ENCODE measurements around the gene SPINK1.
A peak's percentile ranks its signal among the peaks of the same experiment; 100 is the strongest.
"Not testable (repeated sequence)": the region's sequence is repeated elsewhere in the genome, so short reads cannot be mapped to it uniquely, and the experiment has no call there.

SPINK1 gene

DNA sequence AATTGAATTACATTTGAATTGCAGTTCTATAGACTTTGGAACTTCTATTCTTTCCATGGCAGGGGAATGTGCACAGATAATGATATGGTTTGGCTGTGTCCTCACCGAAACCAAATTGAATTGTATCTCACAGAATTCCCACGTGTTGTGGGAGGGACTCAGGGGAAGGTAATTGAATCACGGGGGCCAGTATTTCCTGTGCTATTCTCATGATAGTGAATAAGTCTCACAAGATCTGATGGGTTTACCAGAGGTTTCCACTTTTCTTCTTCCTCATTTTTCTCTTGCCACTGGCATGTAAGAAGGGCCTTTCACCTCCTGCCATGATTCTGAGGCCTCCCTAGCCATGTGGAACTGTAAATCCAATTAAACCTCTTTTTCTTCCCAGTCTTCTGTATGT, 28.3 kb downstream of the SPINK1 start:
- H3K27me3 ChIP-seq (ENCODE audit: control insufficient read depth, insufficient read depth, low read length): peaks cover 15% of the 10 kb centered on the region
- not testable (repeated sequence) for H3K4me3 ChIP-seq (ENCODE audit: low read length); H3K9me3 ChIP-seq (replicated peaks; ENCODE audit: low read length); H3K4me2 ChIP-seq (ENCODE audit: low read length); H3K36me3 ChIP-seq (ENCODE audit: insufficient read depth, low read length); H3K4me1 ChIP-seq (ENCODE audit: control insufficient read depth, insufficient read depth, low read length); H3K9ac ChIP-seq (ENCODE audit: low read depth, low read length)

DNA sequence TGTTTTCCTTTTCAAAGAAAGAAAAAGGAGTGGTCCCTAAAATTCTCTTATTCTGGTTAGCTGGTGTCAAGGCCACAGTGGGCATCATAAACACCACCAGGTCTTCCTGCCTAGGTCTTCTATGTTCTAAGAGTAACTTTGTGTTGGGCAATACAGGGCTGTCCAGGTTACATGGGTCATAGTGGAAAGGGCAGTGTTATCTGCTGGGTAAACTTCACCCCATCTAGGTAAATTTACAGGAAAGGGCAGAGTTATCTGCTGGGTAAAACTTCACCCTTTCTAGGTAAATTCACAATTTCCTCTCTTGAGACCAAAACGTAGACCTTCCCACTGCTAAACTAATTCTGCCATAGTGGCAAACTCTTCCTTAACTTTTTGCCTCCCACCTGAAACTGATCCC, 30.0 kb downstream of the SPINK1 start:
- no peak overlapping the region for H3K9ac ChIP-seq (ENCODE audit: low read depth, low read length)
- H3K4me1 ChIP-seq (ENCODE audit: control insufficient read depth, insufficient read depth, low read length): peaks cover 4% of the 10 kb centered on the region
- no peak overlapping the region for H3K4me3 ChIP-seq (ENCODE audit: low read length)
- H3K36me3 ChIP-seq (ENCODE audit: insufficient read depth, low read length): no peaks in the 10 kb centered on the region
- no peak overlapping the region for H3K4me2 ChIP-seq (ENCODE audit: low read length)
- peaks cover 21% of the 10 kb centered on the region for H3K27me3 ChIP-seq (ENCODE audit: control insufficient read depth, insufficient read depth, low read length)
- no peaks in the 10 kb centered on the region for H3K9me3 ChIP-seq (replicated peaks; ENCODE audit: low read length)

DNA sequence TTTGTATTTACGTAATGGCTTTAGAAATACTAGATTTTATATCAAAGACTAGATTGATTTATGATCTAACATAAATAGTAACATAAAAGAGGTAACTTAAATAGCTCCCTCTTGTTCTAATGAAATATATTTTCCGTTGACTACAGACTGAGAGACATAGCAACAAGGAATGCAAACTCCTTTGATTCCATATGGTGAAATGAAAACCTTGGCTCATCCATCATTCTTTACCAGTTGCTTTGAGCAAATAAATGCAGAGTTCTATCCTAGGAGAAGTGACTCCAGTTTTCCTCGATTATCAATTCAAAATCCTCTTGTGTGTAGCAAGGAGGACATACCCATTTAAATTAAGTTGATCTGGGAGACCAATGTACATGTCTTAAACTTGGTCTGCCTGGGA, 31.0 kb downstream of the SPINK1 start:
- no peak overlapping the region for H3K4me2 ChIP-seq (ENCODE audit: low read length)

DNA sequence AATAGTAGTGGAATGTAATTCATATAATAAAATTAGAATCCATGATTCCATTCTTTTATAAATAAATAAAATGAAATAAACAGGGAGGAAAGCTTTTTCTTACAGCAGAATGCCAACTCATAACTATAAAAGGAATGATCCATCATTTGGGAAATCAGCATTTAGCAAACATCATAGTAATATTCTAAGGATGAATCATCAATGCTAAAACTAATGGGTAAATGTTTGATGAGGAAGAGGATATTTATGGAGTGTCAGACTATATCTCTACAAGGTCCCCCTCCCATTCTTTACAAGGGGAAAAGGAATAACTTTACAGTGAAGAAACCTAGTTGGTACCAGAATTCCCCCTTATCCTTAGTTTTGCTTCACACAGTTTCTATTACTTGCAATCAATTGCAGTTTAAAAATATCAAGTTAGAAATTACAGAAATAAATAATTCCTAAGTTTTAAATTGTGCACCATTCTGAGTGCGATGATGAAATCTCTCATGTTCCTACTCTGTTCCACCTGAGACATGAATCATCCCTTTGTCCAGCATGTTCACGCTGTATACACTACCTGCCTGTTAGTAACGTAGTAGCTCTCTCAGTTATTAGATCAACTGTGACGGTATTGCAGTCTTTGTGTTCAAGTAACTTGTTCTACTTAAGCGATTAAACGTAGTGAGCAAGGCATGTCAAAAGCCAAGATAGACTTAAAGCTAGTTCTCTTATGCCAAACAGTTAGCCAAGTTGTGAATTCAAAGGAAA, 34.7 kb downstream of the SPINK1 start:
- peaks cover 19% of the 10 kb centered on the region for H3K27me3 ChIP-seq (ENCODE audit: control insufficient read depth, insufficient read depth, low read length)
- H3K9me3 ChIP-seq (replicated peaks; ENCODE audit: low read length): no peaks in the 10 kb centered on the region
- no peaks in the 10 kb centered on the region for H3K36me3 ChIP-seq (ENCODE audit: insufficient read depth, low read length)
- no peaks in the 10 kb centered on the region for H3K4me1 ChIP-seq (ENCODE audit: control insufficient read depth, insufficient read depth, low read length)
- no peak overlapping the region for H3K9ac ChIP-seq (ENCODE audit: low read depth, low read length)
- H3K4me3 ChIP-seq (ENCODE audit: low read length): no peak overlapping the region
- H3K4me2 ChIP-seq (ENCODE audit: low read length): no peak overlapping the region

More for the DNA sequence above, 31.0 kb downstream of the SPINK1 start:
- no peaks in the 10 kb centered on the region for H3K36me3 ChIP-seq (ENCODE audit: insufficient read depth, low read length)
- peaks cover 4% of the 10 kb centered on the region for H3K4me1 ChIP-seq (ENCODE audit: control insufficient read depth, insufficient read depth, low read length)
- no peak overlapping the region for H3K9ac ChIP-seq (ENCODE audit: low read depth, low read length)
- H3K27me3 ChIP-seq (ENCODE audit: control insufficient read depth, insufficient read depth, low read length): peaks cover 24% of the 10 kb centered on the region
- H3K9me3 ChIP-seq (replicated peaks; ENCODE audit: low read length): no peaks in the 10 kb centered on the region
- H3K4me3 ChIP-seq (ENCODE audit: low read length): no peak overlapping the region

DNA sequence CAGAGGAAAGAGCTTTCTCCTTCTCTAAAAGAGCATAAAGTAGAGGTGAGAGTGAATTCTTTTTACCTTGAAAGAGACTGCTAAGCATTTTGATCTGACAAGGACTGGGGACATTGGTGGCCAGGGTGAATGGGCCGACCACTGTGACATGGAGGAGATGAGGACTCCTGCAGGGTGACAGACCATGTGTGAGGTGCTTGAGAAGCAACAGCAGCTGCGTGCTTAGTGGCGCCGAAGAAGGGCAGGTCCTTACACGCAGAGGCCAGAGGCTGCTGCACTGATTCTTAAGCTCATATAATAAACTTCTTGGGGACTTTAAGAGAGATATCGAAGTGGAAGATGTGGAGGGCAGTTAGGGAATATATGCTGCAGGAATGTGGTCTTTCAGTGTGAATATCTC, 40.3 kb downstream of the SPINK1 start:
- no peaks in the 10 kb centered on the region for H3K9me3 ChIP-seq (replicated peaks; ENCODE audit: low read length)
- H3K4me2 ChIP-seq (ENCODE audit: low read length): no peak overlapping the region
- no peak overlapping the region for H3K4me3 ChIP-seq (ENCODE audit: low read length)
- no peak overlapping the region for H3K9ac ChIP-seq (ENCODE audit: low read depth, low read length)
- no peaks in the 10 kb centered on the region for H3K36me3 ChIP-seq (ENCODE audit: insufficient read depth, low read length)
- H3K4me1 ChIP-seq (ENCODE audit: control insufficient read depth, insufficient read depth, low read length): no peaks in the 10 kb centered on the region
- peaks cover 2% of the 10 kb centered on the region for H3K27me3 ChIP-seq (ENCODE audit: control insufficient read depth, insufficient read depth, low read length)

DNA sequence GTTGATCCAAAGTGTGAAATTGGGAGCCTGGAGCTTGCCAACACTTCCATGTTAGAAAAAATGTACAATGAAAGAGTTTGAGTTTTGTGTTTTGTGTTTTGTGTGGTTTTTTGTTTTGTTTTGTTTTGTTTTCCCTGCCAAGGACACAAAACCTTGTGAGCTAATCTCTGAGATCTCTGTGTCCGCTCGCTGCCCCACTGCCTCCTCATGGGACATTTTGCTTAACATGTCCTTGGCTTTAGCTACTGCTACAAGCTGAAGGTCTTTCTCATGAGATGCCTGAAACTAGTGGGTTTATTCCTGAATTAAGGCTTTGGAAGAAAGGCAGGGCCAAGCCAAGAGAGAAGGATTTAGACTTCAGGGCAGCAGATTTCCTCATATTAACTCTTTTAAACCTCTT, 41.7 kb downstream of the SPINK1 start:
- H3K4me1 ChIP-seq (ENCODE audit: control insufficient read depth, insufficient read depth, low read length): no peaks in the 10 kb centered on the region
- no peaks in the 10 kb centered on the region for H3K27me3 ChIP-seq (ENCODE audit: control insufficient read depth, insufficient read depth, low read length)

DNA sequence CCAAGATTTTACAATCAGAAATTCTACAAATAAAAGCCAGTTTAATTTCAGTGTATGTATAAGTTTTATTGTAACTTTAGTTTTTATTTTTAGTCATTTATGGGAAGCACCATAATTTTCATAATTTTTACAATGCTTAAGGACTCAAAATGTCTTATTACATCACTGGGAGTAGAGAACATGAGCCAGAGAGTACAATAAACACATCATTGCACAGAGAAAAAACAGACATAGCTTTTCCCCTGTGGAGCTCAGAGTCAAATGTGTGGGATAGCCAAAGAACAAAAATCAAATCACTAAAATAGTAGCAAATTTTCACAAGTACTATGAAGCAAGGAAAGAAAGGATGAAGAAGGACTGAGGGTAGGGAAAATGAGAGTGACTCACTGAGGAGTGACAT, 43.4 kb downstream of the SPINK1 start:
- Histone ChIP-seq H3K4me1 (ENCODE audit: control insufficient read depth, insufficient read depth, low read length) (no peaks in the 10 kb centered on the region), H3K36me3 (ENCODE audit: insufficient read depth, low read length) (no peaks in the 10 kb centered on the region), H3K9ac (ENCODE audit: low read depth, low read length) (no peak overlapping the region), H3K27me3 (ENCODE audit: control insufficient read depth, insufficient read depth, low read length) (no peaks in the 10 kb centered on the region), H3K4me2 (ENCODE audit: low read length) (no peak overlapping the region), H3K9me3 (replicated peaks; ENCODE audit: low read length) (no peaks in the 10 kb centered on the region), H3K4me3 (ENCODE audit: low read length) (no peak overlapping the region)

More for the DNA sequence above, 41.7 kb downstream of the SPINK1 start:
- Histone ChIP-seq H3K9ac (ENCODE audit: low read depth, low read length) (no peak overlapping the region), H3K36me3 (ENCODE audit: insufficient read depth, low read length) (no peaks in the 10 kb centered on the region), H3K4me3 (ENCODE audit: low read length) (no peak overlapping the region), H3K9me3 (replicated peaks; ENCODE audit: low read length) (no peaks in the 10 kb centered on the region), H3K4me2 (ENCODE audit: low read length) (no peak overlapping the region)

DNA sequence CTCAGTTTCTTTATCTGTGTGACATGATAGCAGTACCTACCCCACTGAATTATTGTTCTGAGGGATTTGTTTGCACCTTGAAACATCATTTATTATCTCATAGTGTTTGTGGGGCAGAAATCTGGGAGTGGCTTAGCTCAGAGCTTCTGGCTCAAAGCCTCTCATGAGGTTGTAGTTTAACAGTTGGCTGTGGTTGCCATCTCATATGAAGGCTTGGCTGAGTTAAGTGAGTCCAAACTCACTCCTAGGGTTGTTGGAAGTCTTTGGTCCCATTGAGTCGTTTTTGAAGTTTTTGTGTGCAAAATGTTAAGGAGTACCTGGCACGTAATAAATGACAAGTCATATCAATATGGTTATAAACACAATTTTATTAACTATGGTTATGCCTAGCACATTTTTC, 45.3 kb downstream of the SPINK1 start:
- H3K4me3 ChIP-seq (ENCODE audit: low read length): no peak overlapping the region
- H3K9ac ChIP-seq (ENCODE audit: low read depth, low read length): no peak overlapping the region
- no peaks in the 10 kb centered on the region for H3K4me1 ChIP-seq (ENCODE audit: control insufficient read depth, insufficient read depth, low read length)
- no peaks in the 10 kb centered on the region for H3K27me3 ChIP-seq (ENCODE audit: control insufficient read depth, insufficient read depth, low read length)
- H3K36me3 ChIP-seq (ENCODE audit: insufficient read depth, low read length): no peaks in the 10 kb centered on the region
- H3K9me3 ChIP-seq (replicated peaks; ENCODE audit: low read length): no peaks in the 10 kb centered on the region
- H3K4me2 ChIP-seq (ENCODE audit: low read length): no peak overlapping the region

DNA sequence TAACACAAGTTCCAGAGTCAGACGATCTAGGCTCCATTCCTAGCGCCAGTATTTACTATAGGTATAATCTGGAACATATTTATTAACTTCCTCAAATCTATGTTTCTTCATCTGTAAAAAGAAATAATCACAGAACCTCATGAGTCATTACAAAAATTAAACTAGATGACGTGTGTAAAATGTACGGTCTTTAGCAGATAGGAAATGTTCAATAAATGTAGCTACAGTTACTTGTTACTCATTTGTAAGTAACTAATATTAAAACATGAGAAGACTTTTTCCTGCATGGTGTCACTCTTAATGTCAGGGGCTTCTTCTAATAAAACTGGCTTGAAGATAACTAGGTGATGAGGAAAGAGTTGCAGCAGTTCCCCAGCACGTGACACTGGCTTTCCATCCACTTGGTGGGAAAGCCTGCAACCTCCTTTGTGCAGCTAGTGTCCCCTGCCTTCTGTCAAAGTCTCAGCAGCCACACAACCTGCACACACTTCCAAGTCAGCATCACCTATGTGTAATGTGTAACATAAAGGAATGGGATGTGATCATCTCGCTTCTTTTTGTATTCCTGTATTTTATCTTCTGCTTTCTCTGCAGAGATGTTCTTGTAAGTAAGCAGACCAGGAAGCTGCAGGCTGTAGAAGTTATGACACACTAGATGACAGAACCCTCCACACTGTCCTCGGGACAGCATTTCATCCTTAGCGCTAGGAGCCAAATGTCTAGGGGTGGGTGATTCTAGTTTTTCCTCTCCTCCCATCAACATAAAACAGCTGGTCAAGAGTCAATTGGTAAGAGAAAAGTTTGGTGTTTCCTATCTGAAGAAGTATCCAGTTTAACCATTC, 47.1 kb downstream of the SPINK1 start:
- no peaks in the 10 kb centered on the region for H3K9me3 ChIP-seq (replicated peaks; ENCODE audit: low read length)

DNA sequence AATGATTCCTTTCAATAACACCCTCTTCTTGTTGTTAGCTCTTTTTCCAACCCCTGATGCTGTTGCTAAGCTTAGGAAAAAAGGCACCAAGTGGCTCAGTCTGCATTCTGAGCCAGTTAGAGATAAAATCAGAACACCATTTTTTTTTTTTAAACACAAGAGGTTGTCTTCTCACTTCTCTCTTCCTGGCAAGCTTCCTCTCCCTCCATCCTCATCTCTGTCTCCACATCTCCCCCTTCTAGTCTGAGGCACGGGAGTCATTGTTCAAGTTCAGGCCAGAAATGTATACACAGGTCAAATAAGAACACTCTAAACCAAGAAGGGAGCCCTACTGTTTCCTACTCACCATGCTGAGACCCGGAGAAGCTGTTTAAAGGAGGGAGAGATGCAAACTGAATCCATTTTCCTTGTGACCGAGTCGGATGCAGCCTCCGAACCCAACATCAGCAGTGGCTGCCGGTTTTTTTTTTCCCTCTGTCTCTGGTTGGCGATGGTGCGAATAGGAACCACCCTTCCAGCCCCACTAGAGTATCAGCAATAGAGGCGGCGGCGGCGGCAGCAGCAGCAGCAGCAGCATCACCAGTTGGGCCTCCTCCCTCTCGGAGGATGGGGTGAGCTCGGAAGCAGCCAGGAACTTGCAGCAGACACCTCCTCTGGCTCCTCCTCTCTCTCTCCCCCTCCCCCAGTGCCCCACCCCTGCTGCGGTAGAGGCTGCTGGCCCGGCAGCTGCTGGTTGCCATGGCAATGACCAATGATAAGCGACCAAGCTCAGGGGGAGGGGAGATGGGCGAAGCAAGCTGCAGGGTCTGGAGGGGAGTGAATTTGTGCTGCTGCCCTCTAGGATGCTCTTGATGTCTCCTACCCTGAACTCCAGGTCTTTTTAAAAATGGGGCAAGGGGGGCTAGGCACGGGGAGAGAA, 49.1 kb downstream of the SPINK1 start, which contains the start of gene JAKMIP2:
TSS of gene JAKMIP2 (minus strand) at position 619 of the 919 bp plus-strand sequence. CDS start 110,922 bp downstream, outside the sequence.
- H3K27me3 ChIP-seq (ENCODE audit: control insufficient read depth, insufficient read depth, low read length): no peaks in the 10 kb centered on the region
- no peaks in the 10 kb centered on the region for H3K4me1 ChIP-seq (ENCODE audit: control insufficient read depth, insufficient read depth, low read length)
- H3K36me3 ChIP-seq (ENCODE audit: insufficient read depth, low read length): no peaks in the 10 kb centered on the region
- H3K9ac ChIP-seq (ENCODE audit: low read depth, low read length): peak within 1 kb of the TSS; percentile 60
- H3K4me3 ChIP-seq (ENCODE audit: low read length): peak within 1 kb of the TSS; percentile 62
- peak within 1 kb of the TSS; percentile 61 for H3K4me2 ChIP-seq (ENCODE audit: low read length)
- H3K9me3 ChIP-seq (replicated peaks; ENCODE audit: low read length): no peaks in the 10 kb centered on the region

More for the DNA sequence above, 47.1 kb downstream of the SPINK1 start:
- Histone ChIP-seq H3K36me3 (ENCODE audit: insufficient read depth, low read length) (no peaks in the 10 kb centered on the region), H3K4me1 (ENCODE audit: control insufficient read depth, insufficient read depth, low read length) (no peaks in the 10 kb centered on the region), H3K4me3 (ENCODE audit: low read length) (no peak overlapping the region), H3K27me3 (ENCODE audit: control insufficient read depth, insufficient read depth, low read length) (no peaks in the 10 kb centered on the region), H3K9ac (ENCODE audit: low read depth, low read length) (no peak overlapping the region), H3K4me2 (ENCODE audit: low read length) (no peak overlapping the region)
